Measurements from ENCODE around the gene TOM1L1.
A peak's percentile ranks its signal among the peaks of the same experiment; 100 is the strongest.

Gene TOM1L1

DNA sequence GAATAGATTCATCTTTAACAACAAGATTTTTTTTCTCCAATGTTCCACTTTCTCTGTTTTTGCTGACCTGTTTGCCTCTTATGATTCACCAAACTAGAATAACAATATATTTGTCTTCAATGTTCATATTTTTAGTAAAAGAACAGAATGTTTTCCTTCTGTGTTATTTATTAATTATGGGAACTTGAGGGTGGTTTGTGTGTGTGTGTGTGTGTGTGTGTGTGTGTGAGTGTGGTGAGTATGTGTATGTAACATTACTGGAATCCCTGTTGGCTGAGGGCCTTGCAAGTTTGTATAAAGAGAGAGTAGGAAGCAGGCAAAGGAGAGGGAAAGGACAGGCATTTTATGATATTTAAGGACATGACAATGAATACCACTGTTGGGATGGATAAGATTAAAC, 81.7 kb downstream of the TOM1L1 start:
- no peak for DNase-seq (ENCODE audit: low read depth)
- H3K4me3 ChIP-seq (ENCODE audit: low read length): no peak overlapping the region
- TF ChIP-seq, protein P1, sequence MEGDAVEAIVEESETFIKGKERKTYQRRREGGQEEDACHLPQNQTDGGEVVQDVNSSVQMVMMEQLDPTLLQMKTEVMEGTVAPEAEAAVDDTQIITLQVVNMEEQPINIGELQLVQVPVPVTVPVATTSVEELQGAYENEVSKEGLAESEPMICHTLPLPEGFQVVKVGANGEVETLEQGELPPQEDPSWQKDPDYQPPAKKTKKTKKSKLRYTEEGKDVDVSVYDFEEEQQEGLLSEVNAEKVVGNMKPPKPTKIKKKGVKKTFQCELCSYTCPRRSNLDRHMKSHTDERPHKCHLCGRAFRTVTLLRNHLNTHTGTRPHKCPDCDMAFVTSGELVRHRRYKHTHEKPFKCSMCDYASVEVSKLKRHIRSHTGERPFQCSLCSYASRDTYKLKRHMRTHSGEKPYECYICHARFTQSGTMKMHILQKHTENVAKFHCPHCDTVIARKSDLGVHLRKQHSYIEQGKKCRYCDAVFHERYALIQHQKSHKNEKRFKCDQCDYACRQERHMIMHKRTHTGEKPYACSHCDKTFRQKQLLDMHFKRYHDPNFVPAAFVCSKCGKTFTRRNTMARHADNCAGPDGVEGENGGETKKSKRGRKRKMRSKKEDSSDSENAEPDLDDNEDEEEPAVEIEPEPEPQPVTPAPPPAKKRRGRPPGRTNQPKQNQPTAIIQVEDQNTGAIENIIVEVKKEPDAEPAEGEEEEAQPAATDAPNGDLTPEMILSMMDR (conservative IDR thresholded peaks at IDR 0.05; ENCODE audit: low read depth, low read length): no peak

DNA sequence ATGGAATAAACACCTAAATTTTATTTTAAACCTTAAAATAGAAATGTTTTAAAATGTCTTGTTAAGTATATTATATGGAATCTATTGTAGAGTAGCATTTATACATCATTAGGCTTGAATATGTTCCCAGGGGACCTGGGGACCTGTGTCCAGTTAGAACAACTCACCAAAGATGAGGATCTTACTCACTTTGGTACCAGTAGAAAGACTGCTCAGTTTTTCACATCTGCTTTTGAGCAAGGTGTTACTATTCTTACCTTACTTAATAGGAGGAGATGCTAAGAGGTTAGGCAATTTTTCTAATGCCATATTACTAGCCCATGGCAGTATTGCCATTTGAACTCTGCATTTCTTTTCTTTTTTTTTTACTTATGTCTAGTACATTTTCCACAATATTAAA, 82.6 kb downstream of the TOM1L1 start:
- no peak overlapping the region for H3K4me3 ChIP-seq (ENCODE audit: low read length)
- DNase-seq (ENCODE audit: low read depth): no peak
- TF ChIP-seq, protein P1 (conservative IDR thresholded peaks at IDR 0.05; ENCODE audit: low read depth, low read length): no peak

DNA sequence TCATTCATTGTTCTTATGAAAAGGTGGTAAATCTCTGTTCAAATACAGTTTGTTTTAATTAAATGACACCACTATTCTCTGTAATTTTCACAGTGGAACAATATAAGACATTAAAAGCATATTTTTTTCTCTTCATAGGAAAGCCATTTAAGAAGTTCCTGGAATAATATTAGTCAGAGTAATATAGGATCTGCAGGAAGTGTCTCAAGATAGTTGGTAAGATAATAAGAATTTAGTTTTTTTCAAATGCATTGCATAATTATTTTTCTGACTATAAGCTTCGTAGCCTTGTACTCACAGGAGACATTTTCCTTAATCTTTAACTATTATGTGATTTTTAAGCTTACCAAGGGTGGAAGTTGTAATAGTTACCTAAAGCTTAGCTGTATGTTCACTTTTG, 84.8 kb downstream of the TOM1L1 start:
- no peak overlapping the region for H3K4me3 ChIP-seq (ENCODE audit: low read length)
- TF ChIP-seq, protein P1 (conservative IDR thresholded peaks at IDR 0.05; ENCODE audit: low read depth, low read length): no peak
- DNase-seq (ENCODE audit: low read depth): no peak

GRCh38 chr17:54990118-54990517, 89.5 kb downstream of the TOM1L1 start:
- no peak for DNase-seq (ENCODE audit: low read depth)
- no peak overlapping the region for H3K4me3 ChIP-seq (ENCODE audit: low read length)
- TF ChIP-seq, protein P1 (conservative IDR thresholded peaks at IDR 0.05; ENCODE audit: low read depth, low read length): no peak

- TF ChIP-seq, protein P1 (conservative IDR thresholded peaks at IDR 0.05; ENCODE audit: low read depth, low read length): no peak
- DNase-seq (ENCODE audit: low read depth): no peak
- no peak overlapping the region for H3K4me3 ChIP-seq (ENCODE audit: low read length)
These were observed 90.9 kb downstream of the TOM1L1 start for GRCh38 chr17:54991567-54991966.

DNA sequence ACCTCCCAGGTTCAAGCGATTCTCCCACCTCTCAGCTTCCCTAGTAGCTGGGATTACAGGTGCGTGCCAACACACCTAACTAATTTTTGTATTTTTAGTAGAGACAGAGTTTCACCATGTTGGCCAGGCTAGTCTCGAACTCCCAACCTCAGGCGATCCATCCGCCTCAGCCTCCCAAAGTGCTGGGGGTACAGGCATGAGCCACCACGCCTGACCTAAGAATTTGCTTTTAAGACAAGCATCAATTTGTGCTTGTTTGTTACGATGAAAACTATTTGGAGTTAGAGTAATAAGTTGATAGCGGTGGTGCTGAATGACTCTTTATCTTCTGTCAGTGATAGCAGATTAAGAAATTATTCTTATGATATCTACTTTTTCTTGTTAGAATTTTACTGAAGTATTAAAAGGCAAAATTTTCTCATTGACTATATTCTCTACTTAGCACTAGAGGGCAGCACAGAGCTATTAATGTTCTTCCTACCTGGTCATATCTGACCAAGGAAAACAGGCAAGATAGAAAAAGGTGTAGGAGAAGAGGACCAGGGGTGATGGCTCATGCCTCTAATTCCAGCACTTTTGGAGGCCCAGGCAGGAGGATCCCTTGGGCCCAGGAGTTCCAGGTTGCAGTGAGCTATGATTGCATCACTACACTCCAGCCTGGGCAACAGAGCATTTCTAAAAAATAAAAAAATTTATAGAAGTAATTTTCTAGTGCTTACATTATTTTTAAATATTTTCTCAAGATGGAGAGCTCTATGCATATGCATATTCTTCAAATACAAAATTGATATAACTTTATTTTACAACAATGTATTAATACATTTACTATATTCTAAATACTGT, 92.4 kb downstream of the TOM1L1 start:
- H3K4me3 ChIP-seq (ENCODE audit: low read length): no peak overlapping the region
- TF ChIP-seq, protein P1 (conservative IDR thresholded peaks at IDR 0.05; ENCODE audit: low read depth, low read length): peak; percentile 59
- DNase-seq (ENCODE audit: low read depth): no peak

DNA sequence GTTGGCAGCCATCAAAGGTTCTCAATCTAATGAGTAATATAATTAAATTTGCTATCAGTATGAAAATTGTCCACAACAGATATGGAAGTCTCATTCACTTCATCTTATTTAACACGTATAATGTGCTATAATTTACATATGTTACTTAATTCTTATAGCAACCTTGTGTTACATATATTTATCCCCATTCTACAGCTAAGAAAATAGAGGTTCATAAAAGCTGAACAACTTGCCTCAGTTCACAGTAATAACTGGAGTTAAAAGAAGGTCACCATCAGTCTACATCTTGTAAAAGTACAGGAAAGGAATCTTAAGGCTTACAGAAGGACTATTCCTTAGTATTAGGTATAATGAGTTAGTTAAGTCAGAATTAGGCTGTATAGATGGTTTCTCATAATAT, 95.8 kb downstream of the TOM1L1 start:
- TF ChIP-seq, protein P1 (conservative IDR thresholded peaks at IDR 0.05; ENCODE audit: low read depth, low read length): no peak
- DNase-seq (ENCODE audit: low read depth): no peak
- H3K4me3 ChIP-seq (ENCODE audit: low read length): no peak overlapping the region
